ENCODE measurements around the gene TAS2R3. TPM values are rescaled to one million over a fixed set of nuclear protein-coding genes. Genes with fewer than 3 reads are reported as not detected.
A peak's percentile ranks its signal among the peaks of the same experiment; 100 is the strongest.

The TAS2R3 gene
- total and polyA plus RNA-seq, 9 of the 15 experiments (the other 6 are each of a cell fraction or from before 2014, with no cell fraction given) = 0.37 to 1.9 (median 1.2) TPM; not detected in 2

- TF ChIP-seq HCFC1 (IDR thresholded peaks at IDR 0.05; ENCODE audit: low read depth, low read length) (no peak), ZMIZ1 (IDR thresholded peaks at IDR 0.05; ENCODE audit: low read depth in 2 of 2, low read length in 2 of 2) (no peak), ZNF197 (CRISPR knock-in tag; IDR thresholded peaks at IDR 0.05; ENCODE audit: low read depth) (peak; percentile 68; the same call in 1 of the 2 replicates), ILF3 (IDR thresholded peaks at IDR 0.05; ENCODE audit: borderline replicate concordance) (0 out of 2 replicates have a peak, but pooled peaks have one; percentile 30), GATAD2A (IDR thresholded peaks at IDR 0.05) (peak; percentile 1; the same call in 1 of the 2 replicates), ZNF354B (CRISPR knock-in tag; IDR thresholded peaks at IDR 0.05) (no peak), OTX1 (CRISPR knock-in tag; IDR thresholded peaks at IDR 0.05) (no peak), TEAD4 (IDR thresholded peaks at IDR 0.05; ENCODE audit: low read length) (no peak), TEAD4 (CRISPR knock-in tag; IDR thresholded peaks at IDR 0.05; ENCODE audit: borderline replicate concordance) (no peak), NFRKB (IDR thresholded peaks at IDR 0.05; ENCODE audit: low read depth) (peak; percentile 71; the same call in 1 of the 2 replicates), ZC3H4 (CRISPR knock-in tag; IDR thresholded peaks at IDR 0.05; ENCODE audit: borderline replicate concordance) (no peak), DEAF1 (CRISPR knock-in tag; IDR thresholded peaks at IDR 0.05) (0 out of 2 replicates have a peak, but pooled peaks have one; percentile 1), ZNF282 (CRISPR knock-in tag; IDR thresholded peaks at IDR 0.05) (no peak), BRD4 (IDR thresholded peaks at IDR 0.05) (peak; percentile 58; the same call in 1 of the 2 replicates), LCOR (CRISPR knock-in tag; IDR thresholded peaks at IDR 0.05) (no peak), ZNF717 (CRISPR knock-in tag; IDR thresholded peaks at IDR 0.05) (no peak), MNT (conservative IDR thresholded peaks at IDR 0.05) (peak; percentile 53 to 58; a peak in 1 of 4 replicates)
These were observed 25.3 kb upstream of the TAS2R3 start (continued) for GRCh38 chr7:141738592-141739013.
